ENCODE measurements around the gene LCT. TPM values are rescaled to one million over a fixed set of nuclear protein-coding genes. Genes with fewer than 3 reads are reported as not detected.

LCT gene
- total RNA-seq = under 0.01 TPM in 1 of 2 replicates, not detected in the other

GRCh38 chr2:135836596-135837270, at the start of gene LCT:
Gene LCT, minus strand, starts transcription at chr2:135837184. Its CDS starts 15 bp downstream, at chr2:135837169.

GRCh38 chr2:135876066-135876711, 39.2 kb upstream of the LCT start, which contains the start of gene MCM6:
Gene MCM6, minus strand, starts transcription at chr2:135876443. Its CDS starts 78 bp downstream, at chr2:135876365.

GRCh38 chr2:135741395-135742324, 95.3 kb downstream of the LCT start, which contains the start of gene UBXN4:
Gene UBXN4, plus strand, starts transcription at chr2:135741855. Its CDS starts 75 bp downstream, at chr2:135741930.

Other genes starting within 250 kb of the LCT start
- gene UBXN4, start 95.3 kb downstream of the LCT start, total RNA-seq = 54.7 and 62.5 TPM in 2 replicates
- 8.2 and 39.9 TPM in 2 replicates for gene MCM6, start 39.3 kb upstream of the LCT start, total RNA-seq
- 117 and 134 TPM in 2 replicates for gene DARS1, start 148.4 kb upstream of the LCT start, total RNA-seq

All from regular cardiac myocyte (primary cell).